ENCODE data around the gene AFDN.
A peak's percentile ranks its signal among the peaks of the same experiment; 100 is the strongest.

The AFDN gene

GRCh38 chr6:167925026-167925425, 98.3 kb downstream of the AFDN start:
- H3K4me1 ChIP-seq (ENCODE audit: insufficient read depth, poor library complexity, severe bottlenecking) = no peaks in the 10 kb centered on the region
- TF ChIP-seq CTCF (IDR thresholded peaks at IDR 0.05; ENCODE audit: poor library complexity, severe bottlenecking) = no peak
- no peak overlapping the region for H3K27ac ChIP-seq (ENCODE audit: poor library complexity, severe bottlenecking)
- DNase-seq (ENCODE audit: low spot score) = no peak
- H3K36me3 ChIP-seq (ENCODE audit: low read depth) = peaks cover 72% of the 10 kb centered on the region
- no peak overlapping the region for H3K4me3 ChIP-seq (ENCODE audit: severe bottlenecking)
- ATAC-seq (ENCODE audit: low read depth) = no peak
- H3K9me3 ChIP-seq (ENCODE audit: severe bottlenecking) = no peaks in the 10 kb centered on the region
- H3K27me3 ChIP-seq (ENCODE audit: insufficient read depth, poor library complexity, severe bottlenecking) = no peaks in the 10 kb centered on the region

- H3K27ac ChIP-seq (ENCODE audit: poor library complexity, severe bottlenecking) = no peak overlapping the region
- H3K4me3 ChIP-seq (ENCODE audit: severe bottlenecking) = no peak overlapping the region
- TF ChIP-seq CTCF (IDR thresholded peaks at IDR 0.05; ENCODE audit: poor library complexity, severe bottlenecking) = no peak
- H3K4me1 ChIP-seq (ENCODE audit: insufficient read depth, poor library complexity, severe bottlenecking) = peaks cover under 1% of the 10 kb centered on the region
- no peak for DNase-seq (ENCODE audit: low spot score)
- peaks cover 70% of the 10 kb centered on the region for H3K36me3 ChIP-seq (ENCODE audit: low read depth)
- H3K9me3 ChIP-seq (ENCODE audit: severe bottlenecking) = no peaks in the 10 kb centered on the region
- ATAC-seq (ENCODE audit: low read depth) = no peak
- no peaks in the 10 kb centered on the region for H3K27me3 ChIP-seq (ENCODE audit: insufficient read depth, poor library complexity, severe bottlenecking)
Measured at GRCh38 chr6:167927246-167927645, 100.5 kb downstream of the AFDN start.

GRCh38 chr6:167928111-167928510, 101.4 kb downstream of the AFDN start:
- Histone ChIP-seq H3K4me3 (ENCODE audit: severe bottlenecking) (no peak overlapping the region), H3K27me3 (ENCODE audit: insufficient read depth, poor library complexity, severe bottlenecking) (no peaks in the 10 kb centered on the region), H3K4me1 (ENCODE audit: insufficient read depth, poor library complexity, severe bottlenecking) (peaks cover 8% of the 10 kb centered on the region), H3K36me3 (ENCODE audit: low read depth) (peaks cover 69% of the 10 kb centered on the region), H3K9me3 (ENCODE audit: severe bottlenecking) (no peaks in the 10 kb centered on the region), H3K27ac (ENCODE audit: poor library complexity, severe bottlenecking) (no peak overlapping the region)
- DNase-seq (ENCODE audit: low spot score) = no peak
- no peak for ATAC-seq (ENCODE audit: low read depth)
- no peak for TF ChIP-seq CTCF (IDR thresholded peaks at IDR 0.05; ENCODE audit: poor library complexity, severe bottlenecking)

GRCh38 chr6:167930295-167930694, 103.6 kb downstream of the AFDN start:
- TF ChIP-seq CTCF (IDR thresholded peaks at IDR 0.05; ENCODE audit: poor library complexity, severe bottlenecking) = no peak
- H3K9me3 ChIP-seq (ENCODE audit: severe bottlenecking) = no peaks in the 10 kb centered on the region
- H3K27ac ChIP-seq (ENCODE audit: poor library complexity, severe bottlenecking) = no peak overlapping the region
- DNase-seq (ENCODE audit: low spot score) = no peak
- peaks cover 56% of the 10 kb centered on the region for H3K36me3 ChIP-seq (ENCODE audit: low read depth)
- no peak overlapping the region for H3K4me3 ChIP-seq (ENCODE audit: severe bottlenecking)
- peak; percentile 14; the same call in 1 of the 3 replicates for ATAC-seq (ENCODE audit: low read depth)
- H3K4me1 ChIP-seq (ENCODE audit: insufficient read depth, poor library complexity, severe bottlenecking) = peaks cover 8% of the 10 kb centered on the region
- no peaks in the 10 kb centered on the region for H3K27me3 ChIP-seq (ENCODE audit: insufficient read depth, poor library complexity, severe bottlenecking)

- Histone ChIP-seq H3K4me3 (ENCODE audit: severe bottlenecking) (no peak overlapping the region), H3K27ac (ENCODE audit: poor library complexity, severe bottlenecking) (no peak overlapping the region), H3K4me1 (ENCODE audit: insufficient read depth, poor library complexity, severe bottlenecking) (peaks cover 13% of the 10 kb centered on the region), H3K9me3 (ENCODE audit: severe bottlenecking) (no peaks in the 10 kb centered on the region), H3K36me3 (ENCODE audit: low read depth) (peaks cover 47% of the 10 kb centered on the region), H3K27me3 (ENCODE audit: insufficient read depth, poor library complexity, severe bottlenecking) (no peaks in the 10 kb centered on the region)
- ATAC-seq (ENCODE audit: low read depth) (0 out of 3 replicates have a peak, but pooled peaks have one; percentile 17), DNase-seq (ENCODE audit: low spot score) (no peak)
- no peak for TF ChIP-seq CTCF (IDR thresholded peaks at IDR 0.05; ENCODE audit: poor library complexity, severe bottlenecking)
Measured at GRCh38 chr6:167932468-167933276, 106.0 kb downstream of the AFDN start.
